Measurements from ENCODE around the gene HOXA4.

DNA sequence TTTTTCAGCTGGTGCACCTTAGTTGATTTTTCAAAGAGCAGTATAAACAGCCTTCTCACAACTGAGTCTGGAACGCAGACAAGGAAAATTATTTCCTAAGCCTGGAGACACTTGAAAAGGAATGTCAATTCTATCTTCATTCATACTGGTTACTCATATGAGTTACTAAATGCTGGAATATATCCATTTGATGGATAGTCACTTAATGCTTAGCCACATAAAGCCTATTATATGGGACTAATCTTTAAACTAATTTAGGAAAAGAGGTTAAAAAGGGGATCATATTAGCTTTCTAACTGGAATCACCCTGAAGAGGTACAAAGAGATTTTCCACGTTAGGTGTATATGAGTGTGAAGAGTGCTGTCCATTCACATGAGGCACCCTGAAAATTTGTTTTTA lies 1.7 kb upstream of the HOXA4 start:
- TF ChIP-seq, protein P1, sequence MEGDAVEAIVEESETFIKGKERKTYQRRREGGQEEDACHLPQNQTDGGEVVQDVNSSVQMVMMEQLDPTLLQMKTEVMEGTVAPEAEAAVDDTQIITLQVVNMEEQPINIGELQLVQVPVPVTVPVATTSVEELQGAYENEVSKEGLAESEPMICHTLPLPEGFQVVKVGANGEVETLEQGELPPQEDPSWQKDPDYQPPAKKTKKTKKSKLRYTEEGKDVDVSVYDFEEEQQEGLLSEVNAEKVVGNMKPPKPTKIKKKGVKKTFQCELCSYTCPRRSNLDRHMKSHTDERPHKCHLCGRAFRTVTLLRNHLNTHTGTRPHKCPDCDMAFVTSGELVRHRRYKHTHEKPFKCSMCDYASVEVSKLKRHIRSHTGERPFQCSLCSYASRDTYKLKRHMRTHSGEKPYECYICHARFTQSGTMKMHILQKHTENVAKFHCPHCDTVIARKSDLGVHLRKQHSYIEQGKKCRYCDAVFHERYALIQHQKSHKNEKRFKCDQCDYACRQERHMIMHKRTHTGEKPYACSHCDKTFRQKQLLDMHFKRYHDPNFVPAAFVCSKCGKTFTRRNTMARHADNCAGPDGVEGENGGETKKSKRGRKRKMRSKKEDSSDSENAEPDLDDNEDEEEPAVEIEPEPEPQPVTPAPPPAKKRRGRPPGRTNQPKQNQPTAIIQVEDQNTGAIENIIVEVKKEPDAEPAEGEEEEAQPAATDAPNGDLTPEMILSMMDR (IDR thresholded peaks at IDR 0.05): no peak
- no peak for TF ChIP-seq POLR2A (IDR thresholded peaks at IDR 0.05)

Measured in body of pancreas (tissue), 4 donors.